ENCODE measurements around the gene ABHD1.

GRCh38 chr2:27145682-27146081 is 22.1 kb downstream of the ABHD1 start:
- TF ChIP-seq, protein P1, sequence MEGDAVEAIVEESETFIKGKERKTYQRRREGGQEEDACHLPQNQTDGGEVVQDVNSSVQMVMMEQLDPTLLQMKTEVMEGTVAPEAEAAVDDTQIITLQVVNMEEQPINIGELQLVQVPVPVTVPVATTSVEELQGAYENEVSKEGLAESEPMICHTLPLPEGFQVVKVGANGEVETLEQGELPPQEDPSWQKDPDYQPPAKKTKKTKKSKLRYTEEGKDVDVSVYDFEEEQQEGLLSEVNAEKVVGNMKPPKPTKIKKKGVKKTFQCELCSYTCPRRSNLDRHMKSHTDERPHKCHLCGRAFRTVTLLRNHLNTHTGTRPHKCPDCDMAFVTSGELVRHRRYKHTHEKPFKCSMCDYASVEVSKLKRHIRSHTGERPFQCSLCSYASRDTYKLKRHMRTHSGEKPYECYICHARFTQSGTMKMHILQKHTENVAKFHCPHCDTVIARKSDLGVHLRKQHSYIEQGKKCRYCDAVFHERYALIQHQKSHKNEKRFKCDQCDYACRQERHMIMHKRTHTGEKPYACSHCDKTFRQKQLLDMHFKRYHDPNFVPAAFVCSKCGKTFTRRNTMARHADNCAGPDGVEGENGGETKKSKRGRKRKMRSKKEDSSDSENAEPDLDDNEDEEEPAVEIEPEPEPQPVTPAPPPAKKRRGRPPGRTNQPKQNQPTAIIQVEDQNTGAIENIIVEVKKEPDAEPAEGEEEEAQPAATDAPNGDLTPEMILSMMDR (IDR thresholded peaks at IDR 0.05) = no peak
- TF ChIP-seq POLR2A (IDR thresholded peaks at IDR 0.05) = no peak
